Adrenal gland (tissue), 5 donors: Measurements from ENCODE around the gene ZNF397.

Experiments
- POLR2A ChIP-seq, 2 donors: fragments of 450-650 bp; IDR thresholded peaks; one replicate each; pipeline ENCODE4 v1.6.1; 2017; ENCODE audit warnings: antibody characterized with exemption in 2 of 2, mild to moderate bottlenecking in 2 of 2, moderate library complexity in 1 of 2
- TF ChIP-seq, protein P1 (sequence below), 6 experiments: fragments of 450-650 bp in 4 of 6; fragments of 200-600 bp in 2 of 6; sonication (generic) in 1 of 6; IDR thresholded peaks; 1 replicate in 5 of 6; 2 replicates in 1 of 6; pipeline versions ENCODE4 v1.5.1 to v1.8.0; 2016 to 2021; ENCODE audit warnings: antibody characterized with exemption in 6 of 6, mild to moderate bottlenecking in 2 of 6, moderate library complexity in 1 of 6
- donor health status: DM: no; HTN: no; CAD: no.

DNA sequence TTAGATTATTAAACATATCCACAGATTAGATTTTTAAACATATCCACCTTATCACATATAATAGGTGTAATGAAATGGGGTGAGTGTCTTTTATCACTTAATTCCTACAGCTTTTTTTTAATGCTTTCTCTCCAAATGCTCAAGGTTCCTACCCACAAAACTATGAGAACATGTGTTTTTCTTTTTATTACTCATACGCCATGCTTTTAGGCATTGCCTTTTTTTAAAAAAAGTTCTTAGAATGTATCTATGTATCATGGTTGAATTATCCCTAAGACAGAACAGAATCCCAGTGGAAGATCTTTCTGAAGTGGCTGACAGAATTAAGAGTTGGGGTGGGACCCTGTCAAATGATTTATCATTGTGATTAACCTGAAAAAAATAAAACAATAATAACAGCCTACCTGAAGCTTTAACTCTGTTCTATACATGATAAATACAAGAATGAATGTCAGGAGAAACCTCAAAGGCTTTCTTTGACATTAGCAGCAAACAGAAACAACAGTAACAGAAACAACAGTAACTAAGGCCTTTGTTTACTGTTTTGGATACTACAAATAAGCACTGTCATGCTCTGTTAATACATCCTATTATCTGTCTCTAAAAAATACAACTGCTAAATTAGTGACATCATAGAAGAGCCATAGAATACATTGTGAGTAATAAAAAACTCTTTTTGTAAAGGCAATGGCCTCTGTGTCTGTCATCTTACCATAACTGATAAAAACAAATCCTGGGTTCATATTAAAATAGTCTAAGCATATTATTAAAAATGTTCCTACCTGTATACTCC, 4.1 kb upstream of the ZNF397 start:
- TF ChIP-seq, protein P1, sequence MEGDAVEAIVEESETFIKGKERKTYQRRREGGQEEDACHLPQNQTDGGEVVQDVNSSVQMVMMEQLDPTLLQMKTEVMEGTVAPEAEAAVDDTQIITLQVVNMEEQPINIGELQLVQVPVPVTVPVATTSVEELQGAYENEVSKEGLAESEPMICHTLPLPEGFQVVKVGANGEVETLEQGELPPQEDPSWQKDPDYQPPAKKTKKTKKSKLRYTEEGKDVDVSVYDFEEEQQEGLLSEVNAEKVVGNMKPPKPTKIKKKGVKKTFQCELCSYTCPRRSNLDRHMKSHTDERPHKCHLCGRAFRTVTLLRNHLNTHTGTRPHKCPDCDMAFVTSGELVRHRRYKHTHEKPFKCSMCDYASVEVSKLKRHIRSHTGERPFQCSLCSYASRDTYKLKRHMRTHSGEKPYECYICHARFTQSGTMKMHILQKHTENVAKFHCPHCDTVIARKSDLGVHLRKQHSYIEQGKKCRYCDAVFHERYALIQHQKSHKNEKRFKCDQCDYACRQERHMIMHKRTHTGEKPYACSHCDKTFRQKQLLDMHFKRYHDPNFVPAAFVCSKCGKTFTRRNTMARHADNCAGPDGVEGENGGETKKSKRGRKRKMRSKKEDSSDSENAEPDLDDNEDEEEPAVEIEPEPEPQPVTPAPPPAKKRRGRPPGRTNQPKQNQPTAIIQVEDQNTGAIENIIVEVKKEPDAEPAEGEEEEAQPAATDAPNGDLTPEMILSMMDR (IDR thresholded peaks at IDR 0.05) = no peak
- no peak for TF ChIP-seq POLR2A (IDR thresholded peaks at IDR 0.05)
